AG10803 (cell line): ENCODE results near the gene NATD1.

Experiments
- DNase-seq: peaks from one replicate; pipeline ENCODE4 v3.0.0; 2010; ENCODE audit warnings: low read depth
- H3K4me3 ChIP-seq: 2 replicates; pipeline ENCODE4 v1.5.1; 2011; ENCODE audit warnings: mild to moderate bottlenecking, low read length, control low read depth
- CTCF ChIP-seq: conservative IDR thresholded peaks from 2 replicates; pipeline ENCODE4 v1.5.1; 2011; ENCODE audit warnings: mild to moderate bottlenecking, low read length, control low read depth, inconsistent platforms

The NATD1 gene

DNA sequence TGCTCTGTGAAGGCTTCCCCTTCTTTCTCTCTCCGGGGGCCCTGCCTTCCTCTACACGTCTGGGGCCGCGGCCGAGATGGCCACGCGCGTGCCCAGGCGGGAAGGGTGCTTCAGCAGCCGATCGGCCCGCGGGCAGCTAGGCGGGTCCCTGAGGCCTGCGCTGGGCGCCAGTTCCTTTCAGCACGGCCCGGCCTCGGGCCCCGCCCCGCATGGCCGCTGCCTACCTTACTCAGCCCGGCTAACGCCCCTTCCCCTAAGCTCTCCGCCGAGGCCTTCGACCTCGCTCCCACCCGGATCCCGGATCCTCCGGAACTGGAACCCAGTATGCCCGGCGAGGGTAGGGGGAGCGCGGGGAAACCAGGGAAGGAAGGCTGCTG, 39.6 kb downstream of the NATD1 start:
- TF ChIP-seq CTCF = no peak
- DNase-seq = no peak

GRCh38 chr17:21212826-21213637, 40.2 kb downstream of the NATD1 start:
- DNase-seq = no peak
- TF ChIP-seq CTCF = no peak
- peak overlapping the region; percentile 92 for H3K4me3 ChIP-seq

More for the DNA sequence above, 39.6 kb downstream of the NATD1 start:
- H3K4me3 ChIP-seq = peak overlapping the region; percentile 92

DNA sequence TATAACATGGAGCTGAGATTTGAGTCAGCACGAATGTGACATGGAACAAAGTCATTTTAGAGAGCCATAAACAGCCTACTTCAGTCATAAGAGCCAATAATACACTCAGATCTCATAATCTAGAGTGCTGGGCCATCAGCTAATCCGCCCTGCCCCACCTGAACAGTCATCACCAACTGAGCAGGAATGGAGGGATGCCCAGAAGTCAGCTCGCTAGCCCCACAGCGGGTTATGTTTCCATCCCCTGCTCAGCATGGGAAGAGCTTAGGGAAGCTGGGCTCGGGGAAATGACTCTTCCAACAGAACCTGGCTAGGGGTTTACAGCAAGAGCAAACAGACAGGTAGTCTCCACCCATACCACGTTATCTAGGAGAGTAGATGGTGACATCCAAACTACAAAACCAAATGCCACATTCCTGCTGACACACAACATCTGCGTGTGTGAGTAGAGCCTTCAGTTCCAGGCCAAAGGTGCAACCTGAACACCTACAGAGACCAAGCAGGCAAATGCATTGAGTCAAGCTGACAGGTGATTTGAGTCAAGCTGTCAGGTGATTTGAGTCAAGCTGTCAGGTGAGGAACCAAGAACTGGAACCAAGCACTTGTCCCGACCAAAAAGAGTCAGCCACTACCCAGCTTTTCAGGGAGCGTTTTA, 41.3 kb downstream of the NATD1 start:
- H3K4me3 ChIP-seq = peak overlapping the region; percentile 92
- DNase-seq = no peak
- TF ChIP-seq CTCF = no peak

GRCh38 chr17:21210411-21211076, 42.7 kb downstream of the NATD1 start:
- DNase-seq = no peak
- no peak for TF ChIP-seq CTCF
- no peak overlapping the region for H3K4me3 ChIP-seq

- TF ChIP-seq CTCF = no peak
- peak; percentile 78 for DNase-seq
- H3K4me3 ChIP-seq = no peak overlapping the region
Observed at GRCh38 chr17:21209511-21210175, 43.6 kb downstream of the NATD1 start.

DNA sequence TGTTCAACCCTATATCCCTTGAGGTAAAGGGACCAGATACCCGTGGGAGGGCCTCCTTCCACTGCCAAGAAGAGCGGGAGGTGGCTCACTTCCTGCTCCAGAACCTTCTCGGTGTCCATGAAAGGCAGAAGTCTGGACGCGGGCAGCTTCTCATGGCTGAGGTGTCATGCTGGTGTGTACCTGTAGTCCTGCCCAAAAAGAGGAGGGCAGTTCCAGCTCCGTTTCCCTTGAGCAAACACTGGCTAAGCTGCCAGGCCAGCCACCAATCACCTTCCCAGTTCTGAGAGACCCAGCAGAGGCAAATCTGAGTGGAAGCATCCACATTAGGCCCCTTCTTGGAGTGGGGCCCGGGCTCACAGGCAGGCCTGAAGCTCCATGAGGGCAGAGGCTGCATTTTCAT, 44.9 kb downstream of the NATD1 start:
- TF ChIP-seq CTCF = no peak
- DNase-seq = no peak

More for the DNA sequence above, 44.9 kb downstream of the NATD1 start:
- no peak overlapping the region for H3K4me3 ChIP-seq
